ENCODE measurements around the gene HTRA2.

- TF ChIP-seq CTCF (IDR thresholded peaks at IDR 0.05; ENCODE audit: insufficient read depth, low read length) (no peak), POLR2AphosphoS5 (IDR thresholded peaks at IDR 0.05; ENCODE audit: low read depth) (no peak; the same call in 1 of the 2 replicates), REST (IDR thresholded peaks at IDR 0.05; ENCODE audit: insufficient replicate concordance, low read depth) (no peak), GABPA (IDR thresholded peaks at IDR 0.05; ENCODE audit: low read depth) (no peak)
Measured at GRCh38 chr2:74533464-74533863, 3.7 kb downstream of the HTRA2 start.
